Muscle of leg (tissue), 11 donors: ENCODE results near the gene DMRTB1. TPM values are rescaled to one million over a fixed set of nuclear protein-coding genes. Genes with fewer than 3 reads are reported as not detected.

Source experiments
- DNase-seq: peaks from one replicate; pipeline ENCODE4 v3.0.0; 2013
- H3K27ac ChIP-seq: one replicate; pipeline ENCODE4 v1.5.1; 2013; ENCODE audit warnings: mild to moderate bottlenecking, low read length, control low read depth
- H3K27me3 ChIP-seq: one replicate; pipeline ENCODE4 v1.6.1; 2013; ENCODE audit warnings: low read length; ENCODE audit not compliant: control insufficient read depth, insufficient read depth
- H3K36me3 ChIP-seq: one replicate; pipeline ENCODE4 v1.6.1; 2013; ENCODE audit warnings: low read length; ENCODE audit not compliant: control insufficient read depth, insufficient read depth
- H3K4me1 ChIP-seq: one replicate; pipeline ENCODE4 v1.6.1; 2013; ENCODE audit warnings: low read length; ENCODE audit not compliant: control insufficient read depth, insufficient read depth
- H3K4me3 ChIP-seq: one replicate; pipeline ENCODE4 v1.5.1; 2013; ENCODE audit warnings: low read length, control low read depth
- H3K9me3 ChIP-seq: replicated peaks from 2 replicates; pipeline ENCODE4 v1.6.1; 2013; ENCODE audit warnings: low read depth, low read length; ENCODE audit not compliant: control insufficient read depth
- WGBS: methylation state at CpG from one replicate; pipeline ENCODE4 v1.1.5; 2013; ENCODE audit warnings: missing lambda C conversion rate; ENCODE audit not compliant: insufficient coverage; 5-methylcytosine and 5-hydroxymethylcytosine counted together
- polyA plus RNA-seq, 8 donors: library from polyadenylated mRNA; unstranded; fragments of 120-200 nt; gene quantifications; one replicate each; pipeline versions ENCODE4 v1.2.1 to v1.2.3, GENCODE V29; 2013; ENCODE audit warnings: inconsistent platforms in 1 of 8, low replicate concordance in 1 of 8; ENCODE audit not compliant: insufficient read length in 8 of 8, insufficient read depth in 1 of 8
- total RNA-seq: library from RNA; stranded (reverse); fragments of 120-200 nt; gene quantifications from one replicate; pipeline ENCODE4 v1.2.4, GENCODE V29; 2013

Gene DMRTB1
- total and polyA plus RNA-seq, 9 donors: not detected

GRCh38 chr1:53476579-53476978 lies 17.4 kb downstream of the DMRTB1 start:
- Histone ChIP-seq H3K27me3 (peaks cover 2% of the 10 kb centered on the region), H3K9me3 (no peaks in the 10 kb centered on the region), H3K4me1 (peaks cover 10% of the 10 kb centered on the region), H3K36me3 (no peaks in the 10 kb centered on the region), H3K4me3 (no peak overlapping the region), H3K27ac (no peak overlapping the region)
- WGBS: 77% methylated on average over 8 of the region's 8 CpGs
- no peak for DNase-seq

- Histone ChIP-seq H3K4me3 (no peak overlapping the region), H3K27ac (no peak overlapping the region), H3K36me3 (no peaks in the 10 kb centered on the region), H3K9me3 (no peaks in the 10 kb centered on the region), H3K27me3 (peaks cover 3% of the 10 kb centered on the region), H3K4me1 (peaks cover 10% of the 10 kb centered on the region)
- 76% methylated on average over 5 of the region's 12 CpGs for WGBS
- DNase-seq: peak; percentile 49
Observed at GRCh38 chr1:53477651-53478501, 18.7 kb downstream of the DMRTB1 start.

DNA sequence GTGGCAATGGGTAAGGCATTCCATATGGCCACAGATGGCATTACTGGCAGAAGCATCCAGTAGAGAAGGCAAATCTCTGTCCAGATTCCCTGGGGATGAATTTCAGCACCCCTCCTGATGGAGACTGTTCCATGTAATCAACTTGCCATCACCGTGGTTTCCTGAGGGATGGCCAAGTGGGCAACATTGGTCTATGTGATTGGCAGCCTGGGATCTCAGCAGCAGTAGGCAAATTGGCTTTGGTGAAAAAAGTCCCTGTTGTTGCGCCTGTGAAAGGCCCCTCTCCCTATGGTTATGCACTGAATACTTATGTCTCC lies 19.3 kb downstream of the DMRTB1 start:
- WGBS: 88% methylated on average over 1 of the region's 2 CpGs
- Histone ChIP-seq H3K4me3 (no peak overlapping the region), H3K27me3 (peaks cover 4% of the 10 kb centered on the region), H3K4me1 (peaks cover 10% of the 10 kb centered on the region), H3K27ac (no peak overlapping the region), H3K9me3 (no peaks in the 10 kb centered on the region), H3K36me3 (no peaks in the 10 kb centered on the region)
- no peak for DNase-seq

- 90% methylated on average over 2 of the region's 11 CpGs for WGBS
Observed at GRCh38 chr1:53480678-53481077, 21.5 kb downstream of the DMRTB1 start.

DNA sequence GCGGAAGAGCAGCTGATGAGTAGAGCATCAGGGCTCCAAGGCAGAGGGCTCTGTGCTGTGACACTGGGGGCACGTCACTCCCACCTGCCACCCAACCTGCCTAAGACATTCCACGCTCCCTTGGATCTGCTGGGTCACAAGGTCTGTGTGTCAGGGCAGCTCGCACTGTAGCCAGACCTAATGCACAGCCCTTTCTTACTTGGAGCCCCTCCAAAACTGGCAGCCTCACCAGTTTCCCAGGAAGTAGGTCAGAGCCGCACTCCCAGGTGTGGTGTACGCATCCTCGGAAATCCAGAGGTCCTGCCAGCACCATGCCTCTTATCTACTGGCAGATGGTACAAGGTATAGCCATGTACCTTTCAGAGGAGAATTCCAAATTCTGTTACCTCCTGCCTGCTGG lies 22.3 kb downstream of the DMRTB1 start:
- Histone ChIP-seq H3K27me3 (peaks cover 18% of the 10 kb centered on the region), H3K36me3 (no peaks in the 10 kb centered on the region), H3K27ac (no peak overlapping the region), H3K4me1 (peaks cover 14% of the 10 kb centered on the region), H3K4me3 (no peak overlapping the region), H3K9me3 (no peaks in the 10 kb centered on the region)
- WGBS: 84% methylated on average over 7 of the region's 7 CpGs
- no peak for DNase-seq

More at GRCh38 chr1:53480678-53481077, 21.5 kb downstream of the DMRTB1 start:
- Histone ChIP-seq H3K36me3 (no peaks in the 10 kb centered on the region), H3K9me3 (no peaks in the 10 kb centered on the region), H3K4me1 (peaks cover 12% of the 10 kb centered on the region), H3K27ac (no peak overlapping the region), H3K27me3 (peaks cover 10% of the 10 kb centered on the region), H3K4me3 (no peak overlapping the region)
- DNase-seq: no peak

DNA sequence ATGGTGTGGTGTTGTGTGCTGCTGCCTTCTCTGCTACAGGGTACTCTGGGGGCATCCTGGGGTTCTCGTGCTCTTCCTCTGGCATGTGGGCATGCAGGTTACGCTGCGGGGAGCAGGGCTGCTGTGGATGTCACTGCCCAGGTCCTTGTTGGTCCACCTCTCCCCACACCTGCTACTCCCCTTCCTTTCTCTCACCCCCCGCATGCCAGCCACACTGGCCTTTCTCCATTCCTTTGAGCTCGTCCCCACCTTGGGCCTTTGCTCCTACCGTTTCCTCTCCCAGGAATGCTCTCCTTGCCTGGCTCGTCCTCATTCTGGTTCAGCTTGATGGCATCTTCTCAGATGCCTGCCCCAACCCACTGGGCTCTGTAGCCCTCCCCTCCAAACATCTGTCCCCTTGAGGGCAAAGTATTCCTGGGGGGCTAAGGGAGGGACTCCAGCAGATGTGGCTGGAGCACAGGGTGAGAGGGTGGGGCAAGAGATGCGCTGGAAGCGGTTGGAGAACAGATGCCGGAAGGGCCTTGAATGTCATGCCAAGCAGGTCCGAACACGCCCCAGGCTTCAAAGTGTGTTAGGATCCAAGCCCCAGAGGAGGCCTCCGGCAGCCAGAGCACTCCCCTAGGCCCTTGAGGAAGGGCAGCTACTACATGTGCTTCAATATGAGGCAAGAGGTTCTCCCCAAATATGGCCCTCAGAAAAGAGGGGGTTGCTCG lies 23.4 kb downstream of the DMRTB1 start:
- Histone ChIP-seq H3K4me1 (peaks cover 6% of the 10 kb centered on the region), H3K27me3 (peaks cover 26% of the 10 kb centered on the region), H3K9me3 (no peaks in the 10 kb centered on the region), H3K27ac (no peak overlapping the region), H3K36me3 (no peaks in the 10 kb centered on the region), H3K4me3 (no peak overlapping the region)
- 81% methylated on average over 14 of the region's 14 CpGs for WGBS
- DNase-seq: no peak

- H3K9me3 ChIP-seq: no peaks in the 10 kb centered on the region
- H3K4me3 ChIP-seq: no peak overlapping the region
- no peaks in the 10 kb centered on the region for H3K36me3 ChIP-seq
- peaks cover 28% of the 10 kb centered on the region for H3K27me3 ChIP-seq
- WGBS: 88% methylated on average over 9 of the region's 9 CpGs
- peaks cover 3% of the 10 kb centered on the region for H3K4me1 ChIP-seq
- no peak for DNase-seq
- no peak overlapping the region for H3K27ac ChIP-seq
Observed at GRCh38 chr1:53483170-53483569, 24.0 kb downstream of the DMRTB1 start.

DNA sequence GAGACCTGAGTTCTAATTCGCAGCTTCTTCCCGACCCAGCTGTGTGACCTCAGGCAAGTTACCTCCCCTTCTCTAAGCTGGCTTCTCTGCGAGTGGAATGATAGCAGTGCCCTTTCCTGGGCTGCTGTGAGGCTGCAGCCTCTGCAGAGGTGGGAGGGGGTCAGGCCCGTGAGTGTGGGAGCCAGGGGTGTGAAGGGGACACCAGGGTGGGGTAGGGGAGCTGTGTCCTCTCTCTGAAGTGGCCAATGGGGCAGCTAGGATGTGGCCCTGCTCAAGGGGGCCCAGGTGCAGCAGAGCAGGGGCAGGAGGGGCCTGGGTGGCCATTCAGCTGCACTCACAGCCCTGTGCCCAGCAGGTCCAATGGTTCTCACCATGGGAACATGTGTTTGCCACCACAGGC lies 24.5 kb downstream of the DMRTB1 start:
- Histone ChIP-seq H3K9me3 (no peaks in the 10 kb centered on the region), H3K27me3 (peaks cover 33% of the 10 kb centered on the region), H3K36me3 (no peaks in the 10 kb centered on the region), H3K4me1 (peaks cover 3% of the 10 kb centered on the region), H3K27ac (no peak overlapping the region), H3K4me3 (no peak overlapping the region)
- 81% methylated on average over 3 of the region's 4 CpGs for WGBS
- DNase-seq: no peak

DNA sequence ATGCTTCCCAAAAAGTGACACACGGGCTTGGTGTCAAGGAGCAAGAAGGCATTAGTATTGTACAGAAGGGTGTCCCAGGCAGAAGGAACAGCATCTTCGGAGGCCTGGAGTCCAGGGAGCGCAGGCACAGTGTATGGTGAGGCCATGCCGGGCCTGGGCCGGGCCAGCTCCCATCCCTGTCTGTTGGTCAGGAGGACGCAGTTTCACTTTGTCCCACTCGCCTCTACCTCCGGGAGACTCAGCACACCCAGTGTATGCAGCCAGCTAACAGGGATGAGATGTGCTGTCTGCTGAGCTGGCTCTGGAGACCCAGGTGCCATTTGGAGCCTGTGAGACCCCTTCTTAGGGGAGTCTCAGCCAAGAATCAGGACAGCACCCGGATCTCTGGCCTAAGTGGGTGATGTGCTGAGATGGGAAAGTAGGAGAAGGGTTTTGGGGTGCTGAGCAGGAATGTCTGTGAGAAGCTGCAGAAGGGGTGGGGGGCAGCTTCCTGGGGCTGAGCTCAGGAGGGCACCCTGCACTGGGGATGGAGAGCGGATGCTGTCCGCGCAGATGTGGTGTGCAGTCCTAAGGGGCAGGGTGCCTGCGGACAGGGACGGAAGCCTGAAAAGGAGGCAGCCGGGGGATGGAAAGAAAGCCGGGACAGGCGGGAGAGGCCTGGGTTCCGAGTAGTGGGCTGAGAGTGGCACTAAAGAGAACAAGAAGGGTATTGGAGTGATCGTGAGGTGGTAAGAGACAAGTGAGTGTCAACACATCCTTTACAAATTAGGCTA lies 25.7 kb downstream of the DMRTB1 start:
- Histone ChIP-seq H3K27ac (no peak overlapping the region), H3K4me1 (peaks cover 3% of the 10 kb centered on the region), H3K27me3 (peaks cover 40% of the 10 kb centered on the region), H3K9me3 (no peaks in the 10 kb centered on the region), H3K4me3 (no peak overlapping the region), H3K36me3 (no peaks in the 10 kb centered on the region)
- no peak for DNase-seq
- WGBS: 87% methylated on average over 16 of the region's 19 CpGs
